GM12878 (cell line): ENCODE measurements around the gene AGBL1. TPM values are rescaled to one million over a fixed set of nuclear protein-coding genes. Genes with fewer than 3 reads are reported as not detected.

Experiments used
- ATAC-seq: fragments of 200-7000 bp; cut with Tn5 transposase; 3 replicates; pipeline ENCODE4 v1.9.1; 2020; ENCODE audit warnings: mild to moderate bottlenecking, moderate library complexity
- BruUV-seq: library from RNA; stranded (reverse); fragments of 400-500 nt; replicated peaks from 2 replicates; lab custom pipeline; 2021; lab: Mats Ljungman, UMichigan
- CTCF ChIA-PET: fragments of 300-600 bp; sonication (Branson Sonifier 250); formaldehyde crosslinking; extraction: SDS; loops from one replicate; lab custom pipeline; 2021; ENCODE audit warnings: inconsistent platforms; lab: Yijun Ruan, JAX
- POLR2A ChIA-PET: fragments of 350-600 bp; formaldehyde crosslinking; extraction: SDS; loops from one replicate; lab custom pipeline; 2021; ENCODE audit warnings: inconsistent platforms; lab: Charles Lee
- RAD21 ChIA-PET: fragments of 300-600 bp; sonication (Branson Sonifier 250); formaldehyde crosslinking; loops from one replicate; lab custom pipeline; 2023; ENCODE audit warnings: antibody characterized with exemption; ENCODE audit not compliant: unreplicated experiment; lab: Charles Lee
- SMC1A ChIA-PET: fragments of 300-600 bp; sonication (Branson Sonifier 250); formaldehyde crosslinking; loops from one replicate; lab custom pipeline; 2023; ENCODE audit not compliant: unreplicated experiment, uncharacterized antibody; lab: Charles Lee
- DNase-seq: peaks from one replicate; pipeline ENCODE4 v3.0.0-alpha.2; 2011; ENCODE audit warnings: low read depth, low spot score
- FAIRE-seq: peaks from 3 replicates; lab custom pipeline; 2011; peaks lifted over from hg19 to GRCh38; lab: Jason Lieb, UNC
- H2AFZ ChIP-seq: 2 replicates; pipeline ENCODE4 v1.6.0; 2011; ENCODE audit warnings: low read depth, low read length, control low read depth; ENCODE audit not compliant: control insufficient read depth
- H3K27ac ChIP-seq: 2 replicates; pipeline ENCODE4 v1.5.1; 2011; ENCODE audit warnings: control low read depth; ENCODE audit not compliant: control insufficient read depth, insufficient read depth
- H3K27me3 ChIP-seq, 2 experiments: replicated peaks in 1 of 2; 2 replicates each; pipeline versions ENCODE4 v1.6.0 to v1.6.1; 2011; ENCODE audit warnings: low read length in 1 of 2; ENCODE audit not compliant: control insufficient read depth in 2 of 2, insufficient read depth in 2 of 2
- H3K36me3 ChIP-seq, 2 experiments: 2 replicates each; pipeline ENCODE4 v1.5.1; 2011; ENCODE audit warnings: low read length in 1 of 2; ENCODE audit not compliant: control insufficient read depth in 2 of 2, insufficient read depth in 2 of 2
- H3K4me1 ChIP-seq: 2 replicates; pipeline ENCODE4 v1.6.1; 2011; ENCODE audit warnings: mild to moderate bottlenecking, low read length, moderate library complexity, mixed read lengths; ENCODE audit not compliant: control insufficient read depth, insufficient read depth
- H3K4me2 ChIP-seq: 2 replicates; pipeline ENCODE4 v1.6.0; 2011; ENCODE audit warnings: control low read depth; ENCODE audit not compliant: control insufficient read depth, insufficient read depth
- H3K4me3 ChIP-seq: fragments of 200-600 bp; sonication (generic); 2 replicates; pipeline ENCODE4 v1.5.1; 2016
- H3K79me2 ChIP-seq: 2 replicates; pipeline ENCODE4 v1.6.0; 2011; ENCODE audit warnings: low read length; ENCODE audit not compliant: control insufficient read depth, insufficient read depth
- H3K9ac ChIP-seq: 2 replicates; pipeline ENCODE4 v1.8.0; 2011; ENCODE audit warnings: low read length, control low read depth, mixed read lengths; ENCODE audit not compliant: control insufficient read depth, insufficient read depth
- H3K9me3 ChIP-seq: replicated peaks from 3 replicates; pipeline ENCODE4 v1.5.1; 2011; ENCODE audit warnings: mild to moderate bottlenecking, low read length; ENCODE audit not compliant: control insufficient read depth, insufficient read depth
- H4K20me1 ChIP-seq: 2 replicates; pipeline ENCODE4 v1.6.0; 2011; ENCODE audit not compliant: control insufficient read depth, insufficient read depth
- ASH2L ChIP-seq: fragments of 300-600, 200-600 bp; sonication (generic); IDR thresholded peaks from 2 replicates; pipeline ENCODE4 v1.6.1; 2017; ENCODE audit warnings: low read depth, mild to moderate bottlenecking, borderline replicate concordance
- CTCF ChIP-seq, 3 experiments: IDR thresholded peaks in 2 of 3; conservative IDR thresholded peaks in 1 of 3; 2 replicates each; pipeline ENCODE4 v1.5.1; 2011; ENCODE audit warnings: low read depth in 3 of 3, low read length in 3 of 3, mild to moderate bottlenecking in 3 of 3, control low read depth in 2 of 3, moderate library complexity in 2 of 3, inconsistent platforms in 1 of 3, mixed read lengths in 1 of 3; ENCODE audit not compliant: control insufficient read depth in 2 of 3, insufficient read depth in 1 of 3; ENCODE audit errors: extremely low read depth in 1 of 3
- ELK1 ChIP-seq: IDR thresholded peaks from 2 replicates; pipeline ENCODE4 v1.6.1; 2012; ENCODE audit warnings: low read depth, low read length, improper control_type of control experiment
- HSF1 ChIP-seq: fragments of 150-350 bp; IDR thresholded peaks from 2 replicates; pipeline ENCODE4 v1.6.1; 2014; ENCODE audit warnings: mild to moderate bottlenecking, low read depth, low read length
- LARP7 ChIP-seq: fragments of 450-650 bp; IDR thresholded peaks from 2 replicates; pipeline ENCODE4 v1.6.1; 2017; ENCODE audit warnings: mild to moderate bottlenecking
- NFIC ChIP-seq: IDR thresholded peaks from 2 replicates; pipeline ENCODE4 v1.6.1; 2012; ENCODE audit warnings: low read depth, mild to moderate bottlenecking, inconsistent platforms, low read length, moderate library complexity
- REST ChIP-seq: IDR thresholded peaks from 2 replicates; pipeline ENCODE4 v1.6.1; 2012; ENCODE audit warnings: mild to moderate bottlenecking, low read depth, low read length
- TCF12 ChIP-seq: IDR thresholded peaks from 2 replicates; pipeline ENCODE4 v1.6.1; 2011; ENCODE audit warnings: low read depth, mild to moderate bottlenecking, low read length
- ZZZ3 ChIP-seq: IDR thresholded peaks from 2 replicates; pipeline ENCODE4 v1.6.1; 2011; ENCODE audit warnings: low read depth; ENCODE audit not compliant: control insufficient read depth, insufficient read length
- WGBS: methylation state at CpG from one replicate; pipeline ENCODE4 v1.1.6; 2016; ENCODE audit warnings: low lambda C conversion rate; ENCODE audit not compliant: insufficient replicate concordance, insufficient coverage; ENCODE audit errors: missing lambda C conversion rate; 5-methylcytosine and 5-hydroxymethylcytosine counted together
- in situ Hi-C: fragments of 300-500 bp; cut with MboI; formaldehyde crosslinking; loops from 9 replicates; pipeline ENCODE4 v1.14.3; 2018; ENCODE audit warnings: mixed read lengths
- intact Hi-C: fragments of 100-400 bp; cut with micrococcal nuclease; formaldehyde crosslinking; loops from one replicate; pipeline ENCODE4 v1.14.2; 2022; ENCODE audit not compliant: unreplicated experiment
- polyA plus RNA-seq, 11 experiments: library from polyadenylated mRNA; depleted of rRNA in 4 of 11; unstranded in 6 of 11; stranded (reverse) in 5 of 11; fragments of >200 nt; fragmentation: Nextera tagmentation in 4 of 11; fragmentation: Illumina TruSeq in 1 of 11; extraction: Ambion mirVana in 4 of 11; extraction: Trizol in 1 of 11; gene quantifications; 1 replicate in 1 of 11; 2 replicates in 10 of 11; pipeline versions ENCODE4 v1.2.1 to v1.2.3, GENCODE V29; 2011 to 2016; ENCODE audit warnings: inconsistent platforms in 2 of 11, missing spikeins in 2 of 11, low read depth in 1 of 11
- total RNA-seq, 4 experiments: library from RNA; depleted of rRNA in 3 of 4; stranded (reverse); fragments of >200 nt in 3 of 4; fragmentation: Illumina TruSeq in 1 of 4; extraction: Trizol in 1 of 4; gene quantifications; 2 replicates each; pipeline versions ENCODE4 v1.2.1 to v1.2.3, GENCODE V29; 2013 to 2021

Gene AGBL1
- total and polyA plus RNA-seq, 10 of the 15 experiments (the other 5 are each of a cell fraction or from before 2014, with no cell fraction given) = not detected

GRCh38 chr15:86316726-86317383, 237.2 kb downstream of the AGBL1 start (continued):
- no peak for TF ChIP-seq CTCF (IDR thresholded peaks at IDR 0.05 in 2 of 3, conservative IDR thresholded peaks at IDR 0.05 in 1 of 3; ENCODE audit: control insufficient read depth in 2 of 3, extremely low read depth in 1 of 3, insufficient read depth in 1 of 3, low read depth in 3 of 3, low read length in 3 of 3)

GRCh38 chr15:86317384-86317740, 237.7 kb downstream of the AGBL1 start:
- H3K4me1 ChIP-seq = no peaks in the 10 kb centered on the region
- H3K4me3 ChIP-seq = no peak overlapping the region
- BruUV-seq = no TSS peak
- H3K79me2 ChIP-seq = no peaks in the 10 kb centered on the region
- DNase-seq (no peak), ATAC-seq (no peak), FAIRE-seq (no peak)
- ChIA-PET SMC1A (interaction anchor here (0.6 to 1.3 kb wide), 3 partner anchors 10 to 17 kb away, joined by 3 read pairs; no protein-coding TSS in a partner anchor), POLR2A (no interaction called here), RAD21 (interaction anchor here (1.0 kb wide), 1 partner anchor 15 kb away, joined by 3 read pairs; no protein-coding TSS in a partner anchor), CTCF (interaction anchor here (0.6 kb wide), 1 partner anchor 1006 kb away, joined by 3 read pairs; no protein-coding TSS in a partner anchor)
- no peak overlapping the region for H2AFZ ChIP-seq
- WGBS = 20% methylated on average over 4 of the region's 4 CpGs
- H3K27me3 ChIP-seq = no peaks in the 10 kb centered on the region
- H3K9me3 ChIP-seq = no peaks in the 10 kb centered on the region; the same call in 2 of the 3 replicates
- H3K4me2 ChIP-seq = no peak overlapping the region
- in situ Hi-C loops = no loop called here
- intact Hi-C loops = no loop called here
- H3K9ac ChIP-seq = no peak overlapping the region
- no peaks in the 10 kb centered on the region for H4K20me1 ChIP-seq
- H3K36me3 ChIP-seq = no peaks in the 10 kb centered on the region
- H3K27ac ChIP-seq = no peak overlapping the region
- TF ChIP-seq TCF12 (no peak), REST (no peak), NFIC (no peak), LARP7 (no peak), ZZZ3 (no peak), ELK1 (no peak), HSF1 (no peak), ASH2L (no peak)
